GM19035 (cell line): ENCODE results near the gene PABPC1L.

Source experiments
- ATAC-seq: cut with Tn5 transposase; IDR thresholded peaks from one replicate; pipeline ENCODE4 v1.9.1; 2021; ENCODE audit not compliant: unreplicated experiment

PABPC1L gene

DNA sequence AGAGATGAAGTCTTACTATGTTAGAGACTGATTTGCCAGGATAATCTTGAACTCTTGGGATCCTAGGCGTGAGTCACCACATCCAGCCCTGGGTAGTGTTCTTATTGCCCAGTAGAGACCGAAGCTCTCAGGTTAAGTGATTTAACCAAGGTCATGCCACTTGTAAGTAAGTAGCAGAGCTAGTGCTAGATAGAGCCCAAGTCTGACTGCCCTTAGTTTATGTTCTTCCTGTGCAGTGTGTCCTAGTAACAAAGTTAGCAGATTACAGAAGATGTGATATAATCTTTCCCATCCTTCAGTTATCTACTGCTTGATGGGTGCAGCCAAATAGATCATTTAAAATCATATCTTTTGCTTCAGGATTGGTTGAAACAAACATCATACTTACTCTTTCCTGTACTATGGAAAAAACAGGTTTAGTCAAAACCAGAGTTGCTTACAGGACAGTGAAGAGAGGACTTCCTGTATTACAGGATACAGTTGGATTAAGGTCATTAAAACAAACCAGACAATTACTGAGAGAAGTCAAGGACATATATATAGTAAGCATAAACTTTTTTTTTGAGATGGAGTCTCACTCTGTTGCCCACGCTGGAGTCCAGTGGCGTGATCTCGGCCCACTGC lies 9.5 kb upstream of the PABPC1L start:
- ATAC-seq, result no peak

DNA sequence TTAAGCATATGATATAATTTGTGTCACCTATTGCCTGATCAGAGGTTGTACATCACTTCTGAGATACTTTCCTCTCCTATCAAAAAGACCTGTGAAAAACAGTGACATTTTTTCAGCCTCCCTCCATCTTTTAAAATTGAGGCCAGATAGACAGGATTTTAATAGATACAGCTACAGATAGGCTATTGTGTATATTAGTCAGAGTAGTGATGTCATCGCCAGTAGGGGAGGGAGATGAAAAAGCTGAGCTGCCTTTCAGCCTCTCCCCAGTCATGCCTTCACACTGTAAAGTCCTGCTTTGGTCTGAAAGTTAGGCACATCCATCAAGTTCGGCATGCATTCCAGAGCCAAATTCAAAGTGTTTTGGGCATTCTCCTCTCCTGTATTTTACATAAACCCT lies 7.9 kb upstream of the PABPC1L start:
- no peak for ATAC-seq

DNA sequence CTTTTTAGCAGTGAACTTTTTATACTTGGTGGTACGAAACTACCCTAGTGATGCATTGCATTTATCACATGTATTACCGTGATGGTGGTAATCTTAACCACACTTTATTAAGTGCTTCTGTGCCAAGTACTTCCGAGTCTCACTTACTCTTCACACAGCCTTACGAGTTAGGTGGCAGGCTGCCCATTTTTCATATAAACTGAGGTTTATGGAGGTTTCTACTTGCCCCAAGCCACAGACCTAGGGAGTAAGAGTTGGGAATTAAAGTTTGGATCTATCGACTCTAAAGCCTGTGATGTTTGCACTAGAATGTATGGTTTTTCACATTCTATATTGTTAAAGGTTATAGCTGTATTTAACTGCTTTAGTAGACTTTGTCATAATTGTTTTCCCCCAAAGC lies 5.5 kb upstream of the PABPC1L start:
- no peak for ATAC-seq

DNA sequence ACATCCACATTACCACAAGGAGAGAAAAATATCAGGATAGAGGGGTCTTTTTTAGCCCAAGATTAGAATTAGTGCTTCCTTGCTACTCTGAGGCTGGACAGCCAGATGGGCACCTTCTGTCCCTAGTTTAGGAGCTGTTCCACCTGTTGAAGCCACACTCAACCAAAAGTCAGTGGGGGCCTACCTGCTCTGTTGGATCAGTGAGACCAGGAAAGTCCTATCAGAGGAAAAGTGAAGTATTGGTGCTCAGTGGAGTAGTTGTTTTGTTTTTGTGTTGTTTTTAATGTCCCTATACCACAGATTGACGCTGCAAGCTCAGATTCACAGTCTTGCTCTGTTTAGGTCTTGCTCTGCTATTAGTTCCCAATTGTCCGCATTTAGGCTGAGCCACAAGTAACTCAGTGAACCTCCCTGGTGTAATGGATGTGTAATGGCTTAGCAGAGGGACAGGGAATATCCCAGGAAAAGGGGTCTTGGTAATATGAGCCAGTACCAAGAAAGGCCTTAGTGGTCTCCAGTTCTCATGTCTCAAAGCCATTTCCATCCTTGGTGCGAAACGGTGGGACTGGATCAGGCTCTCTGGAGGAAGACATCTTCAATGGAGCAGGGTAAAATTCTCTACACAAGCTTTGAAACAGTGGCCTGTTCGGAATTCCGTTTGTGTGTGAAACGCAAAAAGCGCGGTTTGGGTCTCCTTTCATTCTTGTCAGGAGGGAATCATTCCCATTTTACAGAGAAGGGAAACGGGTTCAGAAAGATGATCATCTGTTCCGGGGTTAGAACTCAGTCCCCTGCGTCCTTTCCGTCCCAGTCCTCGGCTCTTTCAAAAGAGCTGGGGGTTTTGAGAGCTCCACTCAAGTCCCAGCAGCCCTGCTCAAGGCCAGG lies 631 bp upstream of the PABPC1L start:
- ATAC-seq, result no peak

DNA sequence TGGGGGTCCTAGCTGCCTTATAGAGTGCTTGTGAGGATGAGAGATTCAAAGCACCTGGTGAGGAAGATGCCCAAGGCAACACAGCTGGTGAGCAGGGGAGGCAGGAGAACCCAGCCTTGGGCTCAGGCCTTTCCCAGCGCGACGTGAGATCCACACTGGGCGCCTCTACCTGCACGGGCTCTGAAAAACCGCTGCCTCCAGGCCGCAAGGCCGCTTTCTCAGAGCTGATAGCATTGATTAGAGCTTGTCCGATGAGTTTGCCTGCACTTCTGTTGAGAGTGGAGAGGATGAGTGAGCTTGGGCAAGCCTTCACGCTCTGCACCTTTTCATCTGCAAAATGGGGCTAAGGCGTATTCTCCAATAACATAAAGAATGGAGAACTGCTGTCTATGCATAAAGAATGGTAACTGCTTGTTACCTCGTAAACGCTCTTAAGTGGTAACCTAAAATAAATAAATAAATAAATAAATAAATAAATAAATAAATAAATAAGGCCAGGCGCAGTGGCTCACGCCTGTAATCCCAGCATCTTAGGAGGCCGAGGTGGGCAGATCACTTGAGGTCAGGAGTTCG lies 916 bp downstream of the PABPC1L start:
- no peak for ATAC-seq

DNA sequence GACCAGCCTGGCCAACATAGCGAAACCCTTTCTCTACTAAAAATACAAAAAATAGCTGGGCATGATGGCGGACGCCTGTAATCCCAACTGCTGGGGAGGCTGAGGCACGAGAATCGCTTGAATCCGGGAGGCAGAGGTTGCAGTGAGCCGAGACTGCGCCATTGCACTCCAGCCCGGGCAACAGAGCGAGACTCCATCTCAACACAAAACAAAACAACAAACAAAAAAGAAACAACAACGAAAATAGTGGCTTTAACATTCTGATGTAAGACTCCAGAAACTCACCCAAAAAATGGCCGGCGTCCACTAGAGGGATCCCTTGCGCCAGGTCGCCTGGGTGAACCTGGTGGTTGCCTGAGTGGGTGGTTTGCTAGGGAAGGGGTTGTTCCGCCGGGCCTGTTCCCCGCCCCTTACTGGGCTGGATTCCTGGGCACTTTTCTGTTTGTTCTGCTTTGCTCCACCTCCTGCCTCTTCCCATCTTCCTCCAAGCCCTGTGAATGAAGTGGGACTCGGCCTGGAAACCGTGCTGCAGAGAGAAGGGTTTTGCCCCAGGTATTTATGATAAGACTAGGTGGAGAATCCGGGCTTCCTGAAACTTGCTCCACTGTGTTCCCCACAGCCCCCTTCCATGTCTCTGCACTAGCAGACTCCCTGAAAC lies 1.5 kb downstream of the PABPC1L start:
- ATAC-seq, result no peak

DNA sequence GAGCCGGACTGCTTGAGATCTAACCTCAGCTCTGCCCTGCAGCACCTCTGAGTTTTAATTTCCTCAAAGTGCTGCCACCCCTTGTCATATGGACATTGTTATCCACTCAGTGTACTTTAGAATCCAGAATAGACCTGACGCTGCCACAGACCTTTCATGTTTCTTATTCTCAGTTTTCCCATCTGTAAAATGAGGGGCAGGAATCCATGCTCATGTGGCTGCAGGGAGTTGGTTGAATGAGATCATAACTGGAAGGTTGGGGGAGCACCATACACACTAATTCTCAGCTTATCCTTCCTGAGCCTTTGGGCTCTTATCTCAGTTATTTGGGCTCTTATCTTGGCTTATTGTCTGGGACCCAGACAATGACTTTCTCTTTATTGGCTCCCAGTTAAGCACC lies 2.3 kb downstream of the PABPC1L start:
- no peak for ATAC-seq

DNA sequence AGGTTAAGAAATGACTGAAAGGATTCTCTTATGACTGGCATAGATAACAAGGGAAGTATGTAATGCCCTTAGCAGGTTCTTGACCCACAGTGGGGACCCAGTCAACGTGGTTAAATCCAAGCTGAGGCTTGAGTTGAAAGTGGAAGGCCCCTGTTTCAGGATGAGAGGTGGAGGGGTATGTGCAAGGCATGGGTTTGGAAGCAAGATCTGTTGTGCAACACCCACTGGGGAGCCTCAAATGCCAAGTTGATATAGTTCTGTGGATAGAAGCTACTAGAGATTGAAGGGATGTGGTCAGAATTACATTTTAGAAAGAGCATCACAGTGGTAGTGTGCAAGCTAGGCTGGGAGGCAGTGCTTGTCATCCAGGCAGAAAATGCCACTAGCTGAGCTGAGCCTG lies 5.1 kb downstream of the PABPC1L start:
- ATAC-seq, result no peak

DNA sequence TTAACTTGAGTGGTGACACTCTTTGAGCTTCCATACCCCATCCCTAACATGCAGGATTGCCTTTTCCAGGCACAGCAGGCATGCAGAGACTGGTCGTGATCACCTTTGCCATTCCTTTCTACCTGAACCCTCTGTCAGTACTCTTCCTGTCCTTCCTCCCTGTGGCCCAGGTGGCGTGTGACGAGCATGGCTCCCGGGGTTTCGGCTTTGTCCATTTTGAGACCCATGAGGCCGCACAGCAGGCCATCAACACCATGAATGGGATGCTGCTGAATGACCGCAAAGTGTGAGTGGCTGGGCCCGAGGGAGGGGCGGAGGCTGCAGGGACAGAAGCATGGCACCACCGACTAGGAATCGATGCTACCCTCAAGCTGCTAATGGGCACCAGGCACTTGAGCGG lies 6.7 kb downstream of the PABPC1L start:
- ATAC-seq, result no peak

DNA sequence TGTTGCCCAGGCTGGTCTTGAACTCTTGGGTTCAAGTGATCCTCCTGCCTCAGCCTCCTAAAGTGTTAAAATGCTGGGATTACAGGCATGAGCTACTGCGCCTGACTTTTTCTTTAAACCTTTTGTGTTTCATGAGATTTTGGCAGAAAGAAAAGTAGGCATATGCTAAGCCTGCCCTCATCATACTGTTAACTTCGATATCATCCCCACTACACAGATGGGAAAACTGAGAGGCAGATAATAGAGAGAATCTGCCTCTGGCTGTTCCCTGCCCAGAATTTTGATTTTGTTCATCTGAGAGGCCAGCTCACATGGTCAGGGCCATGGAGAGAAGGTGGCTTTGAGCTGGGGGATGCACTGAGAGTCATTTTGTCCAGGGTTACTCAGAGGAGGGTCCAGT lies 7.5 kb downstream of the PABPC1L start:
- no peak for ATAC-seq

DNA sequence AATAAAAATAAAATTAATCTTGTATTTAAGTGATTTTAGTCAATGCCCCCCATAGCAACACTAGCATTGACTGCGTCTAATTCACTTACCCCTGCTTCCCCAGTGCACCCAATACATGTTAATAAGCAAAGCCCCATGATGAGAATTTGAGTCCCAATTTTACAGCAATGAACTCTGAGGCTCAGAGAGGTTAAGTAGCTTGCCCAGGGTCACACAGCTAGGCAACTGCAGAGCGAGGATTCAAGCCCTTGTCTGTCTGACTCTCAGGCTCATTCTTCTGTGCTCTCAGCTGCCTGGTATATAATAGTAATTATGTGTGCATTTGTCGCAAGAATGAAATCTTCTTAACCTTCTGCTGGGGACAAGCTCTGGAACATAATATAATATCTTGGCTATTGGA lies 8.5 kb downstream of the PABPC1L start:
- no peak for ATAC-seq

DNA sequence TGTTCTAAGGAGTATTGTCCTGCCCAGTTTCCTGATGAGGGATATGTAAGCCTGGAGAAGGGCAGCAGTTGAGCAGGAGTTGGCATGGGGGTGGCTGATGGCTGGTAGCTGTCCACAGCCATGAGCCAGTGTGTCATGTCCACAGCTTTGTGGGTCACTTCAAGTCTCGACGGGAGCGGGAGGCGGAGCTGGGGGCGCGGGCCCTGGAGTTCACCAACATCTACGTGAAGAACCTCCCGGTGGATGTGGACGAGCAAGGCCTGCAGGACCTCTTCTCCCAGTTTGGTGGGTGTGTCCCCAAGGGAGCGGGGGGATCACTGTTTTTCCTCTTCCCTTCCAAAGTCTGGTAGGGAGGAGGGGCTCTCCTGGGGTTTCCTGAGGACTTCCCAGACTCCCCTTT lies 8.9 kb downstream of the PABPC1L start:
- no peak for ATAC-seq

DNA sequence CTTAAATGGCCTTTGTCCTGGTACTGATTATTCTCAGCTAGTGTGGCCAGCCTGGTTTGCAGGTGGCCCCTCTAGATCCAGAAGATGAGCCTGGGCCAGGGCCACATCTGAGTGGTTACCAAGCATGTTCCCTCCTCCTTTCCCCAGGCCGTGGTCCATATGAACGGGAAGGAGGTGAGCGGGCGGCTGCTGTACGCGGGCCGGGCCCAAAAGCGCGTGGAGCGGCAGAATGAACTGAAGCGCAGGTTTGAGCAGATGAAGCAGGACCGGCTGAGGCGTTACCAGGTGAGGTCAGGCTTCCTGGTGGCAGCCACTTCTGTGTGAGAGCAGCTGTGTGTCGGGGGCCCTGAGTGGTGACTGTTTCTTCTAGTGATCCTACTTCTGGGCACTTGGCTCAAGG lies 11.6 kb downstream of the PABPC1L start:
- no peak for ATAC-seq

DNA sequence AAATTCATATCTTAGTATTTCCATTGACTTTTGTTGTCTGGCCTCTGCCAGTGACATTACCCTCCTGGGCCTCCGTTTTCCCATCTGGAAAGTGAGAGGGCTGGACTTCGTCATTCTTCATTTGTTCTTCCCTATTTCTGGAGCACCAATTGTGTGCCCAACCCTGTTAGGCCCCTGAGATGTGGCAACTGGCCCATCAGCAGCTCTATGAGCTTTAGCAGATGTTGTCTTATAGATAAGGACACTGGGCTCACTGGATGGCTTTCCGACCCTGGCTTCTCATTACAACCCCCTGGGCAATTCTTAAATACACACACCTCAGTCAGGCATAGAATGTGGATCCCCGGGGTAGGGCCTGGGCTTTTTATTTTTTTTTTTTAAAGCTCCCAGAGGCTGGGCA lies 14.7 kb downstream of the PABPC1L start:
- no peak for ATAC-seq

DNA sequence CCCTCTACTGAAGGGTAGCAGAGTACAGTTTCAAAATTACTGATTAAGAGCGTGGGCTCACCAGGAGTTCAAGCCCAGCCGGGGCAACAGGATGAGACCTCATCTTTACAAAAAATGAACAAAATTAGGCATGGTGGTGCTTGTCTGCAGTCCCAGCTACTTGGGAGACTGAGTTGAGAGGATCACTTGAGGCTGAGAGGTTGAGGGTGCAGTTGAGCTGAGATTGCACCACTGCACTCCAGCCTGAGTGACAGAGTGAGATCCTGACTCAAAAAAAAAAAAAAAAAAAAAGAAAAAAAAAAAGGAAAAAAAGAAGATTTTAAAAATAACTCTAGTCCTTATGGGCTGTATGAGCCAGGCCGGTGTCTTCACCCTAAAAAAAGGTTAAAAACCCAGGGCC lies 18.7 kb downstream of the PABPC1L start:
- ATAC-seq, result no peak

DNA sequence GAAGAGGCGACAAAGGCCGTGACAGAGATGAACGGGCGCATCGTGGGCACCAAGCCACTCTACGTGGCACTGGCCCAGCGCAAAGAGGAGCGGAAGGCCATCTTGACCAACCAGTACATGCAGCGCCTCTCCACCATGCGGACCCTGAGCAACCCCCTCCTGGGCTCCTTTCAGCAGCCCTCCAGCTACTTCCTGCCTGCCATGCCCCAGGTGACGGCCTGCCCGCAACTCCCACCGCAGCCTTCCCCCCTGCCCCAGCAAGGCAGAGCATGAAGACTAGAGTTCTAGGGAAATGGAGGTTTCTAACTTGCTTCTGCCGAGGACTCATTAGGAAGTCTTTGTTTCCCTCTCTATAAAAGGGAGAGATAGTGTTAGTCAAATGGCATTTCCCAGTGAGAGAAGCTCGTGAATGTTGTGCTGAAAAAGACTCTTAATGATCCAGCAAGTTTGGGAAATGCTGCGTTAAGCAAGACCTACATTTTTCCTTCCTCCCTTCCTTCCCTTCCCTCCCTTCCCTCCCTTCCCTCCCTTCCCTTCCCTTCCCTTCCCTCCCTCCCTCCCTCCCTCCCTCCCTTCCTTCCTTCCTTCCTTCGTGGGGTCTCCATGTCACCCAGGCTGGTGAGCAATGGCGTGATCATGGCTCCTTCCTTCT lies 20.8 kb downstream of the PABPC1L start:
- no peak for ATAC-seq

DNA sequence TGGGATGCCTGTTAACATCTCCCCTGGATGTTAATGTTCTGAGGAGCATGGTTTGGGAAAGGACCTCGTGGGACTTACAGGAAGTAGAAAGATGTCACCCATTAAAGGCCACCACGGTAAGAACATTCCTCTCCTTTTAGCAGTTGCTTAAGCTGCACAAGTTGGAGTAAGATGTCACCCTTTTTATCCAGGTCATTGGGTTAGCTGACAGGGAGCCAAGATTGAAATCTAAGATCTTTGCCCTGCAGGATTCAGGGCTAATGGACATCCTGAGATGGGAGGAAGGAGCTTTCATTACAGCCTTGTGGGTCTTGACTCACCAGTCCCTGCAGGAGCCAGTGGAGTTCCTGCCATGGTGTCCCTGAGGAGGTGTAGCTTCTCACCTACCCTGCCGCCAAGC lies 22.1 kb downstream of the PABPC1L start:
- ATAC-seq, result no peak

DNA sequence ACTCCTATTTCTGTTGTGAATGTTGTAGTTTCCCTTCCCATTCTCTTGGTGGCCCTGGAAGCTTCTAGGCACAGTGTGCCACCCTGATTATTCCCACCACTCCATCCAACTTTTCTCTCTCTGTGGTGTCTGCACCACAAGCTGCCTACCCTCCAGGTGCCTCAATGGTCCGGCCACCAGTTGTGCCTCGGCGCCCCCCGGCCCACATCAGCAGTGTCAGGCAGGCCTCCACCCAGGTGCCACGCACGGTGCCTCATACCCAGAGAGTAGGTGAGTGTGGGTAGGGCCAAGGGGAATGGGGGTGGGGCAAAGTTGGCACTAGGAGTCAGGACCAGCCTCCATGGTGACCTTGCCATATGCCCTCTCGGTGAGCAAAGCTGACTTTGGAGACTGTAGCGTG lies 23.1 kb downstream of the PABPC1L start:
- ATAC-seq, result no peak

DNA sequence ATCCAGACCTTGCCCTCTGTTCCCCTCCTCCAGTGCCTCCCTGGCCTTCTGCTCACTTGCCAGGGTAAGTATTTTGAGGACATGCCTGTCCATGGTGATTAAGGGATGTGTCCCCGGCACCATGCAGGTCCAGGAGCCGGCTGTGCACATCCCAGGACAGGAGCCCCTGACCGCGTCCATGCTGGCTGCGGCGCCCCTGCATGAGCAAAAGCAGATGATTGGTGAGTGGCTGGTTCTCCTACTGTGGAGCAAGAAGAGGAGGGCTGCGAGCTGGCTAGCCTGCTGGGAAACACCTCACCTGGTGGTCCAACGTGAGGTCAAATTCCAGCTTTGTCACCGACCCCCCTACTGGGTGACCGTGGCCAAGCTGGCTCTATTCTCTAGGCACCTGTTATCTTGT lies 26.6 kb downstream of the PABPC1L start:
- ATAC-seq, result no peak

DNA sequence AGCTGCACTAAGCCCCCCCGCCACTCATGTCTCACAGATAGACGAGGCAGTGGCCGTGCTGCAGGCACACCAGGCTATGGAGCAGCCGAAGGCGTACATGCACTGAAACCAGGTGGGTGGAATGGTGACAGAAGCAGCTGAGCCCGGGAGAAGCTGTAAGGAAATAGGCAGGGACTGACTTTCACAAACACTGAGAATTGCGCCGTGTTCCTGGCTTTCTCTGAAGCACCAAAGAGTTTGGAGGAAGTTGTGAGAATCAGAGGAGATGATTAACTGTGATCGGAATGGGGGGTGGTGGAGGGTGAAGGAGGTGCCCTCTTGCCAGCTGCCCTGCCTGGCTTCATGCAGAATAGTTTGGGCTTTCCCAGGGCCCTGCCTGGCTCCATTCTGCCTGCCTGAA lies 28.8 kb downstream of the PABPC1L start:
- no peak for ATAC-seq

DNA sequence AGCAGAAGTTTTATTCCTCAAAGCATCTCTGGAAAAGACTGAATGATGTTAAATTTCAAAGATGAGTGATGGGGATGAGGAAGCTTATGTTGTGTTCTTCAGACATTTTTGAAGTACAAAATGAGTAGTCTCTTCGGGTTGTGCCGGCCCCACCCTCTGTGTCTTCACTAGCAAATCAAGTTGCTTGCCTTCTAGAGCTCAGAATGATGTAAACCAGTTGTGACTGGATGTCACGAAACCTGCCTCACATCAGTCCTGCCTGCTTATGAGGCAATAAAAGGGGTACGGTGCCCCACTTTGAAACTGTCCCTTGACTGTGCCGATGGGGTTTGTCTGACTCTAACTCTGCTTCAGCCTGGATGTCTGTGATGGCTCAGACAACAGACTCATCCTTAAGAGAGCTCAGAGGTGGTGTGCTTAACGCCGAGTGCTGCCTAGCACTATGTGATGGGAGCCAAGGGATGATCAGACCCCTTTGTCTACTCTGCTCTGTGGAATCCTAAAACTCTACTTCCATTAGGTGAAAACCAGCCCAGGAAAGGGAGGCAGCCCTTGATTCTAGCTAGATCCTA lies 31.3 kb downstream of the PABPC1L start:
- no peak for ATAC-seq
